MM.1S (cell line): ENCODE measurements around the gene RIPOR3.

Experiments used
- CTCF ChIP-seq: fragments of 300-600 bp; sonication (generic); IDR thresholded peaks from 2 replicates; pipeline ENCODE4 v1.5.1; 2016; ENCODE audit warnings: antibody characterized with exemption, low read length, mixed read lengths
- EZH2 ChIP-seq: fragments of 300-600 bp; sonication (generic); optimal IDR thresholded peaks from 2 replicates; pipeline ENCODE3; 2017; ENCODE audit warnings: low read depth, mild to moderate bottlenecking, antibody characterized with exemption, low read length, mixed read lengths
- EZH2phosphoT487 ChIP-seq: fragments of 300-600 bp; sonication (generic); IDR thresholded peaks from 2 replicates; pipeline ENCODE4 v1.6.1; 2018; ENCODE audit warnings: antibody characterized with exemption, low read length

DNA sequence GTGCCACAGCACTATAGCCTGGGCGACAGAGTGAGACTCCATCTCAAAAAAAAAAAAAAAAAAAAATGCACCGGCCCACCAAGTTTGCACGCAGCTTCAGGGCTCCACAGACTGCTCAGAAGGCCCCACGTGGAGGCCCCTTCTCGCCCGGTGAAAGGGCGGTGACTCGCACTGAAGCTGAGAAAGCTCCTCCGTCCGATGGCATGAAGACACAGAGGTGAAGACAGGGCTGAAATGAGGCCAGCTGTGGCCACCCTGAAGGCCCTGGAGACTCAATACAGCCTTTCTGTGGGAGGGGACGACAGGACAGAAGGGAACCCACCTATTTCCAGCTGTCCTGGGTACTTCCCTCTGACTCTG, 97.1 kb downstream of the RIPOR3 start:
- no peak for TF ChIP-seq CTCF
- TF ChIP-seq EZH2: no peak
- TF ChIP-seq EZH2phosphoT487: no peak
